HG03571 (cell line): Measurements from ENCODE around the gene MLST8.
"Not testable (repeated sequence)": the region's sequence is repeated elsewhere in the genome, so short reads cannot be mapped to it uniquely, and the experiment has no call there.

Experiments
- ATAC-seq: cut with Tn5 transposase; IDR thresholded peaks from one replicate; pipeline ENCODE4 v1.9.1; 2021; ENCODE audit not compliant: unreplicated experiment

Gene MLST8

GRCh38 chr16:2244926-2245795 lies 39.9 kb downstream of the MLST8 start:
- no peak for ATAC-seq

- ATAC-seq = no peak
These were observed 41.1 kb downstream of the MLST8 start for GRCh38 chr16:2246301-2246885.

GRCh38 chr16:2250652-2251295 lies 45.5 kb downstream of the MLST8 start:
- no peak for ATAC-seq

- ATAC-seq = peak; percentile 83
These were observed 46.2 kb downstream of the MLST8 start, which contains the start of gene ECI1 for GRCh38 chr16:2251296-2252111. Gene ECI1 (minus strand): TSS chr16:2251587. CDS start chr16:2251566, 21 bp downstream.

- ATAC-seq = no peak
These were observed 47.5 kb downstream of the MLST8 start for GRCh38 chr16:2252806-2253148.

GRCh38 chr16:2253293-2253692 lies 48.0 kb downstream of the MLST8 start:
- no peak for ATAC-seq

GRCh38 chr16:2256531-2257140 lies 51.4 kb downstream of the MLST8 start:
- ATAC-seq = no peak

- ATAC-seq = no peak
These were observed 52.5 kb downstream of the MLST8 start for GRCh38 chr16:2257726-2258125.

- not testable (repeated sequence) for ATAC-seq
These were observed 53.3 kb downstream of the MLST8 start for GRCh38 chr16:2258530-2258929.
